ENCODE data around the gene TAF10.

The TAF10 gene

GRCh38 chr11:6623391-6624363 lies 11.7 kb upstream of the TAF10 start:
- DNase-seq = no peak

DNA sequence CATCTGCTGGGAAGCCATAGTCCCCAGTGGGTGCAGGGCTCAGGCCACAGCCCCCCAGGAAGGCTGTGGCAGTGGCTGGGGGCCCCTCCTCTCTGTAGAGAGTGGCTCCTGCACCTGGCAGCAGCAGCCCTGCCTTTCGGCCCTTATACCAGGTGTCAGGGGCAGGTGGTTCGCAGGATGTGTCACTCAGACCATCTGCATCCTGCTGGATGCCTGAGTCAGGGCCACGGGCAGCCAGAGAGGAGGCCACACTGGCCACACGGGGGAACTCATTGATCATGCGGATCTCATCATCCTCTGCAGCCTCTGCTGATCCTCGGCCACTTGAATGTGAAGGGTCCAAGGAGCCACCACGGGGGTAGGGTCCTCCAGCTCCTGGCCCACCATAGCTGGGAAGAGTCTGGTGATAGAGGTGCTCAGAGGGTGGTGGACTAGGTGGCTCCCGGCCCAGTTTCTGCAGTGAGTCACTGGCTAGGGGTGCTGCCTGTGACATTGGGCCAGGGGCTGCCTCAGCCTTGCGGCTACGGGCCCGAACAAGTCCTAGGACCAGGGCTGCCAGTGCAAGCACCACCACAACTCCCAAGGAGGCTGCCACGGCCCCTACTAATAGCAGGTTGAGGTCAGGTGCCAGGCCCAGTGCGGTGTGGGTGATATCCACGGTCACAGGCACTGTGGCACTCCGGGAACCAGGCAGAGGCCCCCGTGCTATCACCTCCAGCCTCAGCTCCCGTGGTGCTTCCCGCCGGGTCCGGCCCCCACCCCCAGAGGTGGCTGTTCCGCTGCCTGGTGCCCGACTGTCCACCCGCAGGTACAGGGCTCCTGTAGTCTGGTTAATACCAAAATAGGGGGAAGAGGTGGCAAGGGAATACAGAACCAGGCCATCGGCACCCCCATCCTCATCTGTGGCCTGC lies 10.5 kb upstream of the TAF10 start:
- no peak for DNase-seq

DNA sequence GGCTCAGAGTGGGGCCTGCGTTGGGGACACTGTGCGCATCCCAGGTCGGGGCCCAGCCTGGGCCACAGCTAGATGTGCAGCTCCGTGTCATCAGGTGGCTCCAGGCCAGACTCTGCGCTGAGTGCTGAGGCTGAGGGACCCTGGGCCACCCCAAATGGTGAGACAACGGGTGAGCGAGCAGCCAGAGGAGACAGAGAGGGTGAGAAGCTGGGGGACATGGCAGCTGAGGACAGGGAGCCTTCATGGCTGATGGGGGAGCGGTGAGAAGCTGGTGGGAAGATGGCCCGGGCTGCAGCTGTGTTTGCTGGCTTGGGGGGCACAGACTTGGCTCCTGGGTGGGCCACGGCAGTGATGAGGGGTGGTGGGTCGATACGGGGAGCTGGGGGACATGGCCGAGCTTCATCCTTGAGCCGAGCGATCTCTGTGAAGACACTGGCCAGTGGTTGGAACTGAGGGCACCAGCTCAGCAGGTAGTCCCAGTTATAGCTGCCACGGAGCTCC lies 9.7 kb upstream of the TAF10 start:
- no peak for DNase-seq

GRCh38 chr11:6620636-6621035 lies 8.6 kb upstream of the TAF10 start:
- no peak for DNase-seq

DNA sequence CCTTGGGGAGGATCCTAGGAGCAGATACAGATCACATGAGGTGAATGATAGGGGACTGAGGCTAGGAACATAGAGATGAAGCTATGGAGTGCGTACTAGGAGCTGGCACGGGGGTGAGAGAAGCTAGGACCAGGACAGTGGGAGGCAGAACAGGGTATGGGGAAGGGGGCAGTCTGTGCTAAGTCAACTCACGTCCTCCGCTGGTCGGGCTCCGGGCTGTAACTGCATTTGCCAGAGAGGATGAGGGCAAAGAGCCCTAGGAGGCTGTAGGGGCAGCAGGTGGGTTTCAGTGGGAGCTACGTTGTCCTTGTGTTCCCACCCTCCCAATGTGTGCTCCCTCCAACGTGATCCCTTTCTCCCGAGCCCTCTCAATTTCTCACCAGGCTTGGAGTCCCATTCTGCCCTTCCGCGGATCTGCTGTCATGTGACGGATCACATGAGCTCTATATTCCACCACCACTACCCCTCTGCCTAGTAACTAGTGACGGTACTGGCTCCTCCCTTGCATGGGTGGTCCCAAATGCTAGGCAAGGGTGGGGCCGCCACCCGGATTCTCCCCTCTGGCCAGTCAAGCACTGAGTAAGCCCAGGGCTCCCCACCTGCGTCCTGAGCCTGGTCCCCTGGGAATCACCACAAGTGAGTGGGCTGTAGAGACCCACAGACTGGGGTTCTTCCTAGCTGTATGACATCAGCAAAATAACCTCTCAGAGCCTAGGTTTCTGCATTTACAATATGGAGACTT lies 7.2 kb upstream of the TAF10 start, which contains the start of gene TPP1:
Gene TPP1 (minus strand): TSS at position 419 of the 742 bp plus-strand sequence. CDS start 22 bp downstream, at position 397.
- DNase-seq = peak; percentile 86

- no peak for DNase-seq
These were observed 6.3 kb upstream of the TAF10 start for GRCh38 chr11:6618117-6619003.

- no peak for DNase-seq
These were observed 5.3 kb upstream of the TAF10 start for GRCh38 chr11:6617315-6617781.

DNA sequence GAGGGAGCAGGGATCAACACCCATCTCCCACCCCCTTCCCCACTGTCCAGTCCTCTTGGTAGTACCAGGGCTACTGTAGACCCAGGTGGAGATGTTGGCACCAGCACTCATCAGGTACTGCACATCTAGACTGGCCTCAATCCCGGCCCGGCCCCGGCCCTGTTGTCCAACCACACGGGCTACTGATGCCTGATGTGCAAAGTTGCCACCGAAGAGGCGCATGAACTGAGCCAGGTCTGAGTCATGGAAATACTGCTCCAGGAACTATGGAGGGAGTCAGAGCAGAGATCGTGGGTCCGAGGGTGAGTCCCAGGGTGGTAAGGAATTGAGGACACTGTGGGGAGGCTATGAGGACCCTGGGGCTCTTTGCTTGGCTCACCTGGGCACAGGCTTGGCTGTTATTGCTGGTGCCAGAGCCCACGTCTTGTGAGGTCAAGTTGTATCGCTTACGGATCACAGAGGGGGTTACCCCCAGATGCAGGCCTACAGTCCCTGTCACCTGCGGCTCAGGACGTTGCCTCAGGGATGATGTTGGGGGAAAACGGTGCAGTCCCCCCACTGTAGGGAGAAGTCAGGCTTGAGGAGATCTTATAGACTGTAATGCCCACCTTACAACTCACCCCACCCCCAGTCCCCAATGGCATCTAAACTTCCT lies 4.7 kb upstream of the TAF10 start:
- DNase-seq = no peak

DNA sequence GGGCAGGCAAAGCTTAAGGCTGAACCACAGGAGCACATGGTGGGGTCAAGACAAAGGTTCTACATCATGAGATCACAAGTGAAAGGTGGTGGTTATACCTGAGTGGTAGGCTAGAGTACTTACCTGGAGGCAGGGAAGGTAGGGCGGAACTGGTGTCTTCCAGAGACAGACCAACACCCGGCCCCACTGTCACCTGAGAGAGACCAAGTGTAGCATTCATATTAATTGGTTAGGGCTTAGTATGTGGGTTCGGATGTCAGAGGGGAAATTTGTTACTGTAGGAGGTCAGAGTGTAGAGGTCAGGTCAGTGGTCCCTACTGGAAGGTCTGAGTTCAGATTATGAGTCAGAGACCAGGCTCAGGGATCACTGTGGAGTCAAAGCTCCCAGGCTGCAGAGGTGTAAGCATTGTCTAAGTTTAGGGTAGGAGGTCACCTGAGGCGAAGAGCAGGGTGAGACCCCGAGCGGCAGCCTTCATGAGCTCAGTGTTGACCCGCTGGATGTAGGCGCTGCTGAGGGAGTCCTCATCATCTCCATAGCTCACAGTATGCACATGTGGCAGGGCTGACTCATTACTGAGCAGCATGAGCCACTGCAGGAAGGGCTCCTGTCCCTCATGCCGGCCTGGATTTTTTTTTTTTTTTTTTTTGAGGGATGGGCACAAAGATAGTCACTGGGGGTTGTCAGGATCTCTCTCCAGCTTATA lies 4.0 kb upstream of the TAF10 start:
- DNase-seq = no peak

DNA sequence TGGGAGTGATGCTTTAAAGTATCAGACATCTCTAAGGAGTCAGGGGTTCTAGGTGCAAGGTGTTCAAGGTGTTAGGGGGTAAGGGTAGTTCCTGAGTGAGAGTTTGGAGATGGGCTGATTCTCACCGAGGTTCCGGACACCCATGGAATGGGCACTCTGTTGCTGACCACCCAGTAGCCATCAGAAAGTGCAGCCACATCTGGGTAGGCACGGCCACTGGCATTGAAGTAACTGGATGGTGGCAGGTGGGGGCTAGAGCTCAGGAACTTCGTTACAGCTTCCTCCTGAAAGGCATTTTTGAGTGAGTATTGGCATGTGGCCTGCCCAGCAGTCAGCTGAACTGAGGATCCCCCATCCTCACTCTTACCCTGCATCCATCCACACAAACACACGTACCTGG lies 3.0 kb upstream of the TAF10 start:
- no peak for DNase-seq

- no peak for DNase-seq
These were observed 2.4 kb upstream of the TAF10 start for GRCh38 chr11:6614446-6614845.

GRCh38 chr11:6613496-6613895 lies 1.5 kb upstream of the TAF10 start:
- no peak for DNase-seq

DNA sequence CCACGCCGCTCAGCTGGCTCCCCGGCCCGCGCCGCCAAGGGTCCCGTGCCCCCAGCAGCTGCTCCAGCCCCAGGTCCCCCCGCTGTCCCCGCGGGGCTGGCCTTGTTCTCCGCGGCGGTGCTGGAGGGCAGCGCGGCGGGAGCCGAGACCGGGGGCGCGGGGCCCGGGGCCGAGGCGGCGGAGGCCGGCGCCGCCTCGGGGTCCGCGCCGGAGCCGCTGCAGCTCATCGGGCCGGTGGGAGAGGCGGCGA lies 128 bp downstream of the TAF10 start:
- no peak for DNase-seq

DNA sequence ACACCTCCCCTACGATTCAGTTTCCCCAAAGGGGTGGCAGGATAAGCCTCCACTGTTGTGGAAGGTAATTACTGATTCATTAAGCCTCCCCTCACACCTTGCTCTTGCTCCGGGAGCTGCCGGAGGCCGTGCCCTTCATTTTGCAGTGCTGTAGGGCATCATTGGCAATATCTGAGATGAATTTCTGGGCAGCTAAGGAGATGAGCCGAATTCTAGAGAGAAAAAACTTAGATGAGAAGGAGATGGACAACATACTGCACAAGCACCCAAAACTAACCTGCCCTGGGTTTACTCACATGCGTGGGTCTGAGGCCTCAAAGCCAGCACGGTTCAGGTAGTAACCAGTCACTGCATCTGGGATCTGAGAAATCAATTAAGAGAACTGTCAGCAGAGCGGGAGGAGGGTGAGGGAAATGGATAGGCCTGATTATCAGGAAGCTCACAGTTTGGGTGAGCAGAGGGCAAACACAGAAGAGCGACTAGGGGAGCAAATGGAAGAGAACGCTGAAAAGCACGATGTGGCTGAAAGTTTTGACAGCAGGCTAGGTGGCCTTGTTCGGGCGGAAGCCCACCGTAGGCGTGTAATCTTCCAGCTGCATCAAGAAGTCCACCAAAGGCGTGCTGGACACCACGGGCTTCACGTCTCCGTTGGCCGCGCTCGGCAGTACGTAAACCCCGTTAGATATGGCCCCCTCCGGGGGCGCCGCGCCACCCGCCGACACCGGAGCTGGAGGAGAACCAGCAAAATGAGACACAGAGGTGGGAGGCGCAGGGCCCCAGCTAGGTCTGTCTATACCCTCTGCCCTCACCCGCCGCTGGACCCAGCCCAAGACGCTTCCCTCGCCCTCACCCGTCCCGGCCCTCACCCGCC lies 689 bp downstream of the TAF10 start:
- DNase-seq = no peak

- no peak for DNase-seq
These were observed 1.4 kb downstream of the TAF10 start for GRCh38 chr11:6610591-6610990.

DNA sequence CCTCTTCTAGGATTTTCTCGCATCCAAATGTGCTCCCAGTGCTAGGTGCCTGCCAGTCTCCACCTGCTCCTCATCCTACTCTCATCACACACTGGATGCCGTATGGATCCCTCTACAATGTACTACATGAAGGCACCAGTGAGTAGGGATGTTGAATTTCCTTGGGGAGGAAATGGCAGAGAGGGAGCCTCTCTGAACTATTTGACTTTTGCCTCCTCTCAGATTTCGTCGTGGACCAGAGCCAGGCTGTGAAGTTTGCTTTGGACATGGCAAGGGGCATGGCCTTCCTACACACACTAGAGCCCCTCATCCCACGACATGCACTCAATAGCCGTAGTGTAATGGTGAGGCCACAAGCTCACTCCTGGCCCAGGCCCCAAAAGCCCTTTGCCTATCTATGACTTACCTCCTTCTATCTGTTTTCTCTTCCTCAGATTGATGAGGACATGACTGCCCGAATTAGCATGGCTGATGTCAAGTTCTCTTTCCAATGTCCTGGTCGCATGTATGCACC lies 2.5 kb downstream of the TAF10 start:
- no peak for DNase-seq

GRCh38 chr11:6608726-6609501 lies 3.1 kb downstream of the TAF10 start:
- no peak for DNase-seq

DNA sequence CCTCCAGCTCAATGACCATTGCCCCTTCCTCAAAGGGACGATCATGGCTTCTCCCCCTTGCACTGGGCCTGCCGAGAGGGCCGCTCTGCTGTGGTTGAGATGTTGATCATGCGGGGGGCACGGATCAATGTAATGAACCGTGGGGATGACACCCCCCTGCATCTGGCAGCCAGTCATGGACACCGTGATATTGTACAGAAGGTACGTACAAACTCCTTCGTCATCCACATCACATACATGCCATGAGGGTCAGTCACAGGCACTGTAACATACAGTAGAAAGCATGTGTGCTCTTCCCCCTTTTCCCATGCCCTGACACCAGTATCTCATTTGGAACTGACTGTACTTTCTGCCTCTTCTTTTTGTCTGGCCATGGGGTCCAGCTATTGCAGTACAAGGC lies 4.0 kb downstream of the TAF10 start:
- no peak for DNase-seq

Measured in NCI-H226 (cell line).